Measurements from ENCODE around the gene CCDC88C.
"Not testable (repeated sequence)": the region's sequence is repeated elsewhere in the genome, so short reads cannot be mapped to it uniquely, and the experiment has no call there.

Gene CCDC88C, protein sequence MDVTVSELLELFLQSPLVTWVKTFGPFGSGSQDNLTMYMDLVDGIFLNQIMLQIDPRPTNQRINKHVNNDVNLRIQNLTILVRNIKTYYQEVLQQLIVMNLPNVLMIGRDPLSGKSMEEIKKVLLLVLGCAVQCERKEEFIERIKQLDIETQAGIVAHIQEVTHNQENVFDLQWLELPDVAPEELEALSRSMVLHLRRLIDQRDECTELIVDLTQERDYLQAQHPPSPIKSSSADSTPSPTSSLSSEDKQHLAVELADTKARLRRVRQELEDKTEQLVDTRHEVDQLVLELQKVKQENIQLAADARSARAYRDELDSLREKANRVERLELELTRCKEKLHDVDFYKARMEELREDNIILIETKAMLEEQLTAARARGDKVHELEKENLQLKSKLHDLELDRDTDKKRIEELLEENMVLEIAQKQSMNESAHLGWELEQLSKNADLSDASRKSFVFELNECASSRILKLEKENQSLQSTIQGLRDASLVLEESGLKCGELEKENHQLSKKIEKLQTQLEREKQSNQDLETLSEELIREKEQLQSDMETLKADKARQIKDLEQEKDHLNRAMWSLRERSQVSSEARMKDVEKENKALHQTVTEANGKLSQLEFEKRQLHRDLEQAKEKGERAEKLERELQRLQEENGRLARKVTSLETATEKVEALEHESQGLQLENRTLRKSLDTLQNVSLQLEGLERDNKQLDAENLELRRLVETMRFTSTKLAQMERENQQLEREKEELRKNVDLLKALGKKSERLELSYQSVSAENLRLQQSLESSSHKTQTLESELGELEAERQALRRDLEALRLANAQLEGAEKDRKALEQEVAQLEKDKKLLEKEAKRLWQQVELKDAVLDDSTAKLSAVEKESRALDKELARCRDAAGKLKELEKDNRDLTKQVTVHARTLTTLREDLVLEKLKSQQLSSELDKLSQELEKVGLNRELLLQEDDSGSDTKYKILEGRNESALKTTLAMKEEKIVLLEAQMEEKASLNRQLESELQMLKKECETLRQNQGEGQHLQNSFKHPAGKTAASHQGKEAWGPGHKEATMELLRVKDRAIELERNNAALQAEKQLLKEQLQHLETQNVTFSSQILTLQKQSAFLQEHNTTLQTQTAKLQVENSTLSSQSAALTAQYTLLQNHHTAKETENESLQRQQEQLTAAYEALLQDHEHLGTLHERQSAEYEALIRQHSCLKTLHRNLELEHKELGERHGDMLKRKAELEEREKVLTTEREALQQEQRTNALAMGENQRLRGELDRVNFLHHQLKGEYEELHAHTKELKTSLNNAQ (N-terminal part only)

DNA sequence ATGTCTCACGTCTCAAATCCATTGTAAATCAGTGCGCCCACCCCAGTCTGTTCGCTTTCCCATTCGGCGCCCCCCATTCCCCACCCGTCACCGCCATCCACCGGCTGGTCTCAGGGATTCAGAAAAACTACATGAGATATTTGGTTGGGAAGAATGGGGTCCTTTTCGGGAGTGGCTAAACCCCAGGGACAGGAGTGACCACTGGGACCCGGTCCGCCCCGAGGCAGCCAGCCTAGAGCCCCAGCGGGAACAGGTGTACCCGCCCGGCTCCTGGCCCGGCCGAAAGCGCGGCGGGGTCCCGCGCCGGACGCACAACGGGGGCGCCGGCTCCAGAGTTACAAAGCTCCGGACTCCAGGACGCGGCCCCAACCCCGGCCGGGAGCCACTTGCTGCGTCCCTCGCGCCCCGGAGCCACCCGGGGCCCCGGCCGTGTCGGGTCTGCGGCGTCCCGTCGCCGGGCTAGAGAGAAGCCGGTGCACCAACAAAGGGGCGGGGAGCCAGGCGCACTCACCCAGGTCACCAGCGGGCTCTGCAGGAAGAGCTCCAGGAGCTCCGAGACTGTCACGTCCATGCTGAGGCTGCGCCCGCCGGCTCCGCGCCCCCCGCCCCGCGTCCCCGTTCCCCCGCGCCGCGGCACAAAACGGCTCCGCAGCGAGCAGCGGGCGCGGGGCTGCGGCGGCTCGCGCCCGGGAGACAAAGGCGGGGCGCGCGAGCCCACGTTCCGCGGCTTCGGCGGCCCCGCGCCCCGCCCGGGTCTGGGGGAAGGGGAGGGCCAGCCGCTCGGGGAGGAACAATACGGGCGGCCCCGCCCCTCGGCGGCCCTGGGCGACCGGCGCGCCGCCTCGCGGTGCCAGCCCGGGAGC is at the start of gene CCDC88C:
TSS of gene CCDC88C (minus strand) at position 701 of the 863 bp plus-strand sequence. CDS start at position 571, 130 bp downstream.
- FAIRE-seq, result no peak

DNA sequence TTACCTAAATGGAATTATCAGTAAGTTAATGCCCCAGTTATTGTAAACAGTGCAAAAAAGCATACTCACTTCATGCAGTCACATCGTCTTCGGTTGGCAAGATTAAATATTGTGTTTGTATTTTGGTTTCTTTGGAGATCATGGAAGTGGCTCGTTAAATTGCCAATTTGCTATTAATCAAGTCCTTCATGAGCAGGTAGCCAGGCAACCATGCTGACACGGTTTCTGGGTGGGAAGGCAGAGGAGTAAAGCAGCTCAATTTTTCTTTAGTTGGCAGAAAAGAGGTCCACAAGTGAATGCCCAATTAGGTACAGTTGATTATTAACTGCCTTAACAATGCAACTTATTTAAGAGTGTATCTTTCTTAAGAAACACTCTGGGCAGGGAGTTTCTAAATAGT is 48.6 kb upstream of the CCDC88C start:
- no peak for FAIRE-seq

GRCh38 chr14:91464615-91465205 is 47.1 kb upstream of the CCDC88C start:
- no peak for FAIRE-seq

GRCh38 chr14:91458612-91459011 is 41.0 kb upstream of the CCDC88C start:
- FAIRE-seq, result no peak

DNA sequence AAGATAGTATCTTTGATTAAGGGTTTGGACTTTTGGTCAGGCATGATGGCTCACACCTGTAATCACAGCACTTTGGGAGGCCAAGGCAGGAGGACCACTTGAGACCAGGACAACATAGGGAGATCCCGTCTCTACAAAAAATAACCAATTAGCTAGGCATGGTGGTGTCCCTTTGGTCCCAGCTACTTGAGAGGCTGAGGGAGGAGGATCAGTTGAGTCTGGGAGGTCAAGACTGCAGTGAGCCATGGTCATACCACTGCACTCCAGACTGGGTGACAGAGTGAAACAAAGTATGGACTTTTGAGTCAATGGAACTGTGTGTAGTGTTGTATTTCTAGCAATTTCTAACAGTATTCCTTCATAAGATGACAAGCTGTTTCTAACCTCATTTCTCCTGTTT is 38.7 kb upstream of the CCDC88C start:
- no peak for FAIRE-seq

DNA sequence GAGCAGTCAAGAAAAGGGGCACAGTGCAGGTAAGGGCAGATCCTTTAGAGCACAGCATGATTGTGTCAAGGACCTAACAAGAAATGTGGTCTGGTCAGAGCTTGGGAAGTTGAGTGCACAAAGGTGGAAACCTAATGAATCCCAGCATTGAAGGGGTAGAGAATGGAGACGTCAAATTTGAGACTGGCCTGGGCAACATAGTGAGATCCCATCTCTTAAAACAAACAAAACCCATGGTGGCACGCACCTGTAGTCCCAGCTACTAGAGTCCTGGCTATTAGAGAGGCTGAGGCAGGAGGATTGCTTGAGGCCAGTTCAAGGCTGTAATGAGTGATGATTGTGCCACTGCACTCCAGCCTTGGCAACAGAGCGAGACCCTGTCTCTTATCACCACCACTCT is 37.0 kb upstream of the CCDC88C start:
- FAIRE-seq, result no peak

DNA sequence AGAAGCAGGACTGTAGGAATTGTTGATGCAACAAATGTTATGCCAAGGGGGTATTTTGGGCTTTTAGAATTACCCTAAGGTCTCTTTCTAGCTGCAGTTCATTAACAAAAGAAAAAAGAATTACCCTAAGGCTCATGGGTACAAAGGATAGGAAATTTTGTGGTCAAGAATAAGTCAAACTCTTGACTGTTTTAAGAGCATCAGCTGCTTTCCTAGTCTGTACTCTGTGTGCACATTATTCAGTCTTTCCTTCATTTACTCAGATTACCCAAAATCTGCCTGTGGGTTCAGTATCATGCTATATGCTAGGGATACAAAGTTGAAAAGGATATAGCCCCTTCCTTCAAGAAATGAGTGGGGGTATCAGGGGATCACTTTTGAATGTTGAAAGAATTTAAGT is 36.5 kb upstream of the CCDC88C start:
- FAIRE-seq, result no peak

DNA sequence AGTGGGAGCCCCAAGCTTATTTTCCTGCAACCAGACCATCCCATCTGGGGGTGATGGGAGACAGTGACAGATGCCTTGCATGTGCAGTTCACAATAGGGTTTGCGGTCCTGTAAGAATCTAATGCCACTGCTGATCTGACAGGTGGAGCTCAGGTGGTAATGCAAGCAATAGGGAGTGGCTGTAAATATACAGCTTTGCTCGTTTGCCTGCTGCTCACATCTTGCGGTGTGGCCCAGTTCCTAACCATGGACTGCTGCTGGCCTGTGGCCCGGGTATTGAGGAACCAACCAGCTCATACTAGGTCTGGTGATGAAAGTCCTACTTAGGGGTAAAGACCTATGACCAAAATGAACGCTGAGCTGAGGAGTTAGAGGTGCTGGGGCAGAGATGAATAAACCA is 36.1 kb upstream of the CCDC88C start:
- no peak for FAIRE-seq

DNA sequence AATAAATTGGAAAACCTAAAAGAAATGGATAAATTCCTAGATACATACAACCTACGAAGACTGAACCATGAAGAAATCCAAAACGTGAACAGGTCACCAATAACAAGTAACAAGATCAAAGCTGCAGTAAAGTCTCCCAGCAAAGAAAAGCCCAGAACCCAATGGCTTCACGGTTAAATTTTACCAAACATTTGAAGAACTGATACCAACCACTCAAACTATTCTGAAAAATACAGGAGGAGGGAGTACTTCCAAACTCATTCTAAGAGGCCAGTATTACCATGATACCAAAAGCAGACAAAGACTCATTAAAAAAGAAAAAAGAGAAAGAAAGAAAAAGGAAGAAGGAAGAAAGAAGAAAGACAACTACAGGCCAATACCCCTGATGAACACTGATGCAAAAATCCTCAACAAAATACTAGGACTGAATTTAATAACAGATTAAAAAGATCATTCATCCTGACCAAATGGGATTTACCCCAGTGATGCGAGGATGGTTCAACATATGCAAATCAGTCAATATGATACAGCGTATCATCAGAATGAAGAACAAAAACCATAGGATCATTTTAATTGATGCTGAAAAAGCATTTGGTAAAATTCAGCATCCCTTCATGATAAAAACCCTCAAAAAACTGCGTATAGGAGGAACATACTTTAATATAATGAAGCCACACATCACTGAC is 26.9 kb upstream of the CCDC88C start:
- no peak for FAIRE-seq

GRCh38 chr14:91439345-91439744 is 21.7 kb upstream of the CCDC88C start:
- FAIRE-seq, result no peak

- FAIRE-seq, result no peak
These were observed 21.2 kb upstream of the CCDC88C start for GRCh38 chr14:91438845-91439244.

- not testable (repeated sequence) for FAIRE-seq
These were observed 18.6 kb upstream of the CCDC88C start for GRCh38 chr14:91436266-91436665.

DNA sequence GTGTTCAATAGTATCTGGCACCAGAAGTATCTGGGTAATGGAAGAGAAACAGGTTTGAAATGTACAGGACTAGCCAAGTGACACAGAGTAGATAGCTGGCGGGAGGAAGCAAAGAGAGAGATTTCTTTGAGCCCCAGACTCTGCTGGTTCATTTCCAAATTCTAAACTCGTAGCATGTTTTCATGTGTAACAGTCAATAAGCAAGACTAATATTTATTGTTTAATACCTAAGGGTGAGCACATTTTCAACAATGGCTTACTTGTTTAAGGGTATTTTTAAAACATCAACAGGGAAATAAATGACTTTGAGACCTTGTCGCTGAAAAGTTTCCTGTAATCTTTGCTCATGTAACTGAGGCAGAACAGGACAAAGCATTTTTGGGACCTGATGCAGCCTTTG is 11.8 kb upstream of the CCDC88C start:
- no peak for FAIRE-seq

GRCh38 chr14:91428931-91429330 is 11.3 kb upstream of the CCDC88C start:
- not testable (repeated sequence) for FAIRE-seq

DNA sequence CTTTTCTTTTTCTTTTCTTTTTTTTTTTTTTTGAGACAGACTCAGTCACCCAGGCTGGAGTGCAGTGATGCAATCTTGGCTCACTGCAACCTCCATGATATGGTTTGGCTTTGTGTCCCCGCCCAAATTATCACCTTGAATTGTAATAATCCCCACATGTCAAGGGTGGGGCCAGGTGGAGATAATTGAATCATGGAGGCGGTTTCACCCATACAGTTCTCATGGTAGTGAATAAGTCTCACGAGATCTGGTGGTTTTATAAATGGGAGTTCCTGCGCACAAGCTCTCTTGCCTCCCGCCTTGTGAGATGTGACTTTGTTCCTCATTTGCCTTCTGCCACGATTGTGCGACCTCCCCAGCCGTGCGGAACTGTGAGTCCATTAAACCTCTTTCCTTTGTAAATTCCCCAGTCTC is 7.9 kb upstream of the CCDC88C start:
- FAIRE-seq, result not testable (repeated sequence)

GRCh38 chr14:91424813-91425530 is 7.4 kb upstream of the CCDC88C start:
- FAIRE-seq, result no peak

GRCh38 chr14:91420686-91421085 is 3.1 kb upstream of the CCDC88C start:
- no peak for FAIRE-seq

DNA sequence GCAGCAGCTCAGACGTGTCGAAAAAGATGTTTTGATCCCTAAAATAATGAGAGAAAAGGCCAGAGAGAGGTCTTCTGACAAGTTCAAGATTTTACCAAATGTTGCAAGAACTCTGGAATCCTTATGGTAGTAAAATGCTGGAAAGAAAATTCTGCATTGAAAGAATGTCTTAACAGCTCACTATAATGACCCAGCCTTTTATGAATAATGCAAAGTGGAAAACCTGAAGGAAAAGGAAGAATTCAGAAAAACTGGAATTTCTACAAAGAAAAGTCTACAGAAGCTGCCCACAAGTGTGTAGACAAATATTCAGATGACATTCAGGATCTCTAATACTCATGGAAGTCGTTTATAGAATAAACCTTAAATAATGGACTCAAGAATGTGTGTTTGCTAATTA is 1.8 kb upstream of the CCDC88C start:
- no peak for FAIRE-seq

- FAIRE-seq, result no peak
These were observed 1.4 kb upstream of the CCDC88C start for GRCh38 chr14:91419044-91419397.

GRCh38 chr14:91418387-91419043 is 895 bp upstream of the CCDC88C start:
- FAIRE-seq, result peak; percentile 15
